ENCODE measurements around the gene TNFSF12.

GRCh38 chr17:7573324-7574080 is 24.6 kb downstream of the TNFSF12 start:
- TF ChIP-seq CTCF (optimal IDR thresholded peaks at IDR 0.05 in 1 of 3, IDR thresholded peaks at IDR 0.05 in 1 of 3, conservative IDR thresholded peaks at IDR 0.05 in 1 of 3; ENCODE audit: extremely low read depth in 1 of 3, insufficient read depth in 2 of 3, low read length in 3 of 3) (peak in 1 of 3 experiments; percentile 7), EZH2 (IDR thresholded peaks at IDR 0.05; ENCODE audit: low read length) (no peak)
